Putamen (tissue), 1 donor: ENCODE measurements around the gene SLC25A12.

Experiments
- DNase-seq: peaks from one replicate; pipeline ENCODE4 v3.0.0-alpha.2; 2016; ENCODE audit warnings: low spot score

SLC25A12 gene

GRCh38 chr2:171889808-171890207, 4.2 kb downstream of the SLC25A12 start:
- no peak for DNase-seq

DNA sequence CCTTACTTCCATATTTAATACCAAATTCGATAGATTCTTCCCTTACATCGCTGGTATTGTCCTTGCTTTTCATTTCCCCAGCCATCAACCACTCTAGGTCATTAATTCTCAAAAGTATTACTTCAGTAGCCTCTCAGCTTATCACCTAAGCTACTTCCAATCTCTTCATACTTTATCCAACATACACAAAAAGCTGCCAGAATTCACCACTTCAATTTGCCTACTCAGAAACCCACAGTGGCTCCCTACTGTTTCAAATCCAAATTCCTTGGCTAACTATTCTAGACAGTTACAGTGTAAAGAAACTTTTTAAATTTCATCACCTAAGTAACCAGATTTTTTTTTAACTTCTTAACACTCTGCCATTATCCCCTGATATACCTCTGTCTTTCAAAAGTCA, 4.7 kb downstream of the SLC25A12 start:
- DNase-seq, result no peak

DNA sequence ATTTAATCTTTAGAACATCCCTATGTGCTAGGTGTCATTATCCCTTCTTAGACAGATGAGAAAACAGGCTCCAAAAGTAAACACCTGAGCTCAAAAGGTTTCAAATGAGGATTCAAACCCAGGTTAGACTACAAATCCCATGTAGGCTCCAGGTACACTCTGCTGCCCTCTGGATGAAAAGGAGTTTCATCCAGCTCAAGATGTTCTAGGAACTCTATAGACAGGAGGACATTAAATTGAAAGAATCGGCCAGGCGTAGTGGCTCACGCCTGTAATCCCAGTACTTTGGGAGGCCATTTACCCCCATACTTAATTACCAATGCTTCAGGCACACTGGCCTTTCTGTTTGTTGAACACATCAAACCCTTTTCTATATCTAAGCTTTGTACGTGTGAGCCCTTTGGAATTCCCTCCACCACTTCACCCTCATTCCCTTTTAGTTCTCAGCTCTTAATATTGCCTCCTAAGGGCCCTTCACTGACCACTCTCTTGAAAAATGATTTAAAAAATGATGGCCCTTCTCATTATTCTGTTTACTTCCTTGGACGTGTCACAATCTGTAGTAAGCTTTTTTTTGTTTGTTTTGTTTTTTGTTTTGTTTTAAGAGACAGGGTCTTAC, 10.7 kb downstream of the SLC25A12 start:
- no peak for DNase-seq

GRCh38 chr2:171882089-171882769, 11.8 kb downstream of the SLC25A12 start:
- DNase-seq, result no peak

DNA sequence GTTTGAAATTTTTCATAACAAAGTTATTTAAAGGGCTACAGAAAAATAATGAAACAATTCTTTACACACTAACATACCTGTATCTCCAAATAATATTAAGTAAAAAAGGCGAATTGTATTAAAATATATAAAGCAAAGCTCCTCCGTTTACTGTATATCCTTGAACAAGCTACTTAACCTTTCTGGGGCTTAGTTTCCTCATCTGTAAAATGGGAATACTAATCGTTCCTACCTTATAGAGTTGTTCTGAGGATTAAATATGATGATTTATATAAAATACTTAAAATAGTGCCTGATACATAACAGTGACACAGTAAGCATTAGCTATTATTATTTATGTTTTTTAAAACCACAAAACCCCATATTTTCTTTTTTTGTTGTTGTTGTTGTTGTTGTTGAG, 13.3 kb downstream of the SLC25A12 start:
- no peak for DNase-seq

- DNase-seq, result no peak
These were observed 14.2 kb downstream of the SLC25A12 start for GRCh38 chr2:171879865-171880264.

DNA sequence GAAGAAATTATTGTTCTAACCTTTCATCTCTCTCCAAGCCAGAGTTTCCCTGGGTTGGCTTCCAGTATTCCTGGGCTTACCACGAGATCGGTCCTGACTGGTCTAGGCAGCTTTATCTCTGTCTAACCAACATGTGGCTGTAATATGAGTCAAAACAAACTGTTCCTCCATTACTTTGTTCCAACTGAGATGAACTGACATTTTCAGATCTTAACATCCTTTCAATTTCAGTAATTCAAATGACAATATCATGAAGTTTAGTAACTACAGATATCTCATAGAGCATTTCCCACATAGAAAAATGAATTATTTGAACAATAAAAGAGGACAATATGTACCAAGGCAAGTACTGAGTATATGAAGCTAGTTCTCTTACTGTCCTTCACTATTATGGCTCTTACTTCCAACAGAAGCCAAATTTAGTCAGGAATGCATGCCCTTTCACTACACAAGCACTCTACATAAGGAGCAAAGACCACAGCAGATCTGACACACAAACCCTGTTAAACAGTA, 15.5 kb downstream of the SLC25A12 start:
- no peak for DNase-seq

- DNase-seq, result no peak
These were observed 19.1 kb downstream of the SLC25A12 start for GRCh38 chr2:171874963-171875362.

GRCh38 chr2:171874517-171874916, 19.5 kb downstream of the SLC25A12 start:
- DNase-seq, result no peak

DNA sequence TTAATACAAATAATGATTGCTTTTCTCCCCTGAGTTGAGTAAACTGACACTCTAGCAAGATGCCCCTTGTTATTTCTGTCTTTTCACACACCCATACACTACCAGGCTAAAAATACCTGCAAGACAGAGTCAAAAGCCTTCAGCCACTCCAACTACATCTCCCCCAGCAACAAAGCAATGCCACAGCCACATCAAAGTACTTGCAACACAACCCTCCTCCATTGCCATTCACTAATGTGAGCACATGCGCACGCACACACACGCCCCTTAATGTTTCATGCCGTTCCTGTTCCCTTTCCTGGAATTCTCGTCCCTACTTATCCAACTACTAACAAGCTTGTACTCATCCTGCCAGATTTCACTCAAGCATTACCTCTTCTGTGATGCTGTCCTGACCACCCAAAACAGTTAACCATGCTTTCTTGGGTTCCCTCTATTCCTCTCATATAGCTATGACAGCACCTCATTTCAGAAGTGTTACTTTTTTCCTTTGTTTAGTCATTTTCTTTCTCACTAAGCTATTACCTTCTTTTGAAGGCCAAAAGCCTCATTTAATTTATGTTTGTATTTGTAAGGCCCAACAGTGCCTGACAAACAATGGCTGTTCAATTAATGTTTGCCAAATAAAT, 29.6 kb downstream of the SLC25A12 start:
- DNase-seq, result no peak

DNA sequence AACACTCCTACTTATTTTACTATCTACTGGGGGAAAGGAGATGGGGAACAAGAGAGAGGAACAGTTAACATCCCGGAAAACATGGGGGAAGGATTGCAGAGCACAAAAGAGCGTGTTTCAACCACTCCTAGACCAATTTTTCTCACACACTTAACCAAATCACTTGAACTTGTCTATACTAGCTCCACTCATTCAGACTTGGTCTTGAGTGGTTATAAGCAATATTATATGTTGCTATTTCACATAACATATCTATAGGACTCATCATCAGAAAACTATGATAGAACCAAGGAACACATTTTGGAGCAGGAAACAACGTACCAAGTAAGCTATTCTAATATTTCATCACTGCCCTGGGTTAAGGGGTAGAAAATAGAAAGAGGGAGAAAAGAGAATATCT, 31.5 kb downstream of the SLC25A12 start:
- DNase-seq, result no peak

- no peak for DNase-seq
These were observed 35.6 kb downstream of the SLC25A12 start for GRCh38 chr2:171858397-171858958.

GRCh38 chr2:171855401-171855800, 38.6 kb downstream of the SLC25A12 start:
- no peak for DNase-seq

DNA sequence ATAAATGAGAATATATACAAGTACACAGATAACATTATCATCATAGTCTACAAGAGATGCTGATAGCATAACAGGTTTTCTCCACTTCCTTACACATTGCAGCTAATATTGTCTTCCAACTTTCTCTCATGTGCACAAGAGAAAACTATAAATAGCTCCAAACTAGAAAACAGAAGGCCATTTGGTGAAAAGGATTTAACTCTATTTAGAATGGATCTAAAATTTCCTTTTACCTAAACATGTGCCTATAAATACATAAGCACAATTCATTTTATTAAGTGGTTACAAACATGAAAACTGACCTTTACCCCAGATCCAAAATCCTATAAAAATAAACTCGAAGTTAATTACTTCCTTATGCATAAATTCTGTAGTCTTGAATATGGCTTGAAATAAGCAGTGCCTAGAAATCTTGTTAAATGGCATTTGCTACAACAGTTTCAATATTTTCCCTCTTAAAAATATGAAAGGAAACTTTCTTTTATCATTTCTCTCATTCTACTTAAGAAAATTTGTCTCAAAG, 41.6 kb downstream of the SLC25A12 start:
- DNase-seq, result no peak

DNA sequence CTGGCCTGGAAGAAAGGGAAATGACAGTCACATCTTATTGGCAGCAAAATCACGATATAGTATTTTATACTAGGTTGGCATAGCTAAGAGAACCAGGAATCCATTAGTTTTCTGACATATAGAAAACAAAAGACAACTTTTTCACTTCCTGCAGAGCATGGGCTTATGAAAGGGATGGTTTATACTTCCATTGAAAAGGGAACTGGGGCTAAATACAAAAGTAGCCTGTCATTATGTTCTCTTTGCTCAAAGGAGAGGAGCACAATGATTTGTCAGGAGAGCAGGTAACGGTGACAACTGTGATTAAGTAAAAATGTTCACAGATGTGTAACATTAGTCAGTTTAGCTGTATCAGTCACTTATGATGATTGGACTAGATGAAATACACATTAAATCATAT, 46.4 kb downstream of the SLC25A12 start:
- DNase-seq, result no peak

GRCh38 chr2:171846894-171847293, 47.1 kb downstream of the SLC25A12 start:
- DNase-seq, result no peak

- DNase-seq, result no peak
These were observed 52.0 kb downstream of the SLC25A12 start for GRCh38 chr2:171841996-171842395.

DNA sequence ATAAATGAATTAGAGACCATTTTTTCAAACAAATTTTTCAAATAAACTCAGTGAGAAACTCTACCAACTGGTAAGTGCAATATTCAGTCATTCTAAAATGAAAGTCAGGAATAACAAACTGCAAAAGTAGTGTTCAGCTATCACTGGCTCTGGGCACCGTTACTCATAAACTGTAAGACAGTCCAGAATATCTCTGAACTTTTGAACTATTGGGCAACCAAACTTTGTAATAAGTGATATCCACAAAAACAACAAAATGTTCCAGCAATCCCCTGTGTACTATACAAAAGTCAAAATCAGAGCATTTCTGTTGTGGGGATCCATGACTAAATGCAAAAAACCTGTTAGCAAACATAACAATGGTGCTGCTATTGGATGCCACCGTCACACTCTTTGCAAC, 56.3 kb downstream of the SLC25A12 start:
- DNase-seq, result no peak

- DNase-seq, result no peak
These were observed 57.7 kb downstream of the SLC25A12 start for GRCh38 chr2:171836146-171836910.

GRCh38 chr2:171835386-171835785, 58.7 kb downstream of the SLC25A12 start:
- DNase-seq, result no peak

DNA sequence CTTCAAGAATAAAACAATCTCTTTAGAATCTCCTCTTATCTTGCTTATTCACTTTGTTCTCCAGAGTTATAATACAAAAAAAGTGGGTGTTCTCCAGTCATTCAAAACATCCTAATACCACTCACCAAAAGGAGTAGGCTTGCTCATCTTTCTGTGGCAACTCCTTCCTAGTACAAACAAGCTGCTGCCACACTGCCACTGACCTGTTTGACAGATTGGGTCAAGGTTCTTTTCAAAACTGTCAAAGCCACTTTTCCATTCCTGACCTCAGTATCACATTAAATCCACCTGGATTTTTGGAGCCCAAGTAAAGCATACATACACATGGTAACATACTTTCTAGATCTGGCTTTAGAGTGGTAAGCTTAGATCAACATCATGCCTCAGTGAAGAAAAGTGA, 59.8 kb downstream of the SLC25A12 start:
- no peak for DNase-seq

DNA sequence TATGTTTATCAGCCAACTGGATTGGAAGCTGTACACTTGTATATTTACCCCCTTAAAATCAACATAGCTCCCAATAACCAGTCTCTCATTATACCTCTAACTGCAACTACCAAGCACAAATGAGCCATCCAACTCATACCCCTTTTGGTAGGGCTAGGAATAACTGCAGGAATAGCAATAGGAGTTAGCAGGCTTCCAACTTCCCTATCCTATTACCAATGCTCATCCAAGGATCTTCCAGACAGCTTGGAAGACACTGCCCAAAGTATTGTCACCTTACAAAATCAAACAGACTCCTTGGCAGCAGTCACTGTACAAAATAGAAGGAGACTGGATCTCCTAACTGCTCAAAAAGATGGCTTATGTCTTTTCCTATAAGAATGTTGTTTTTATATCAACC, 61.6 kb downstream of the SLC25A12 start:
- no peak for DNase-seq
